Activated T-cell treated with anti-CD3 and anti-CD28 coated beads for 24 hours (primary cell): ENCODE data around the gene CDK5RAP2.

Source experiments
- DNase-seq: peaks from one replicate; pipeline ENCODE4 v3.0.0-alpha.2; 2020; ENCODE audit warnings: low read depth

Gene CDK5RAP2

DNA sequence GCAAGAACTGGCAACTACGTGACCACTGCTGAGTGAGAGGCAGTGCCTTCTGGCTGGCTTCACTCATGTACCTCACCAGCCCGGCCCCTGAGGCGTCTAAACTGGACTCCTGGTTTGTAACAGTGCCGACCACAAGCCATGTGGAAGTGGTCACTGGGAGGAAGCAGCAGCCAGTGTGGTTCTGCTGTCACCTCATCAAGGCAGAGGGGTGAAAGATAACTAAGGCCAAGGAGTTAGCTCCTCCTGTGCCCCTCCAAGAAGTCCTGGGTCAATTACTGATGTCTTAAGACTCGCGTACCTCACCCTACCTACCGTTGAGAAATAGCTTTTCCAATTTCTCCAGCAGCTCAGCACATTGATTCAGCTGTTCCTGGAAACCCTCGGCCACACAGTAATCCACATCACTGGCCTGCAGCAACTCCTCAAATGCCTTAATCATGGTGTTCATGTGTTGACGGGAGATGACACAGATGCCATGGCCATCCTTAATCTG, 142.9 kb downstream of the CDK5RAP2 start:
- DNase-seq: no peak

DNA sequence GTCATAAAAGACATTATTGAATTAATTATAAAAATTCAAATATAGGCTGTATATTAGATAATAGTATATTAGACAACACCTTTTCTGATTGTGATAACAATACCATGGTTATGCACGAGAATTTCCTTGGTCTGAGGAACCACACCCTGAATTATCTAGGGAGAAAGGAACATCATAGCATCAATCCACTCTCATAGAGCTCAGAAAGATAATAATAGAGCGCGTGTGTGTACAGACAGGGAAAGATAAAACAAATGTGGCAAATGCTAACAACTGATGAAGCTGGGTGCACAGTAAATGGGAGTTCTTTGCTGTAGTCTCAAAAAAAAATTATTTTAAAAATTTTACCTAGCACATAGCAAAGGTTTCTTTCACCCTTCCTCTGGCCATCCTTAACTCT, 143.5 kb downstream of the CDK5RAP2 start:
- no peak for DNase-seq

DNA sequence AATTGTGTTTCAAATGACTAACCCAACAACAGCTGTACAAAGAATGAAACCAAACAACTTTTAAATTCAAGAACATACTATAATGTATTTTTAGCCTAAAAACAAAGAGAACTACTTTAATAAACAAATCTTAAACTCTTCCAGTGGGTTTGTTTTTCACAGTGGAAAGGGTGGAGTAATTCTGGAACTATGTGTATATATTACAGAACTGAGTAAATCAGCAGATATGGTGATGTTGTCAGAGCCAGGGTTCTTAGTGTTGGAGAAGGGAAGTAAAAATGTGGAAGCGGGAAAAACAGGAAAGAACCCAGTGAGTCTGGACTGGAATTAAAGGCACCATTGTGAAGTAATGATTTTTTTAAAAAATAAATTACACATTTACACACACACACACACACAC, 144.9 kb downstream of the CDK5RAP2 start:
- no peak for DNase-seq

DNA sequence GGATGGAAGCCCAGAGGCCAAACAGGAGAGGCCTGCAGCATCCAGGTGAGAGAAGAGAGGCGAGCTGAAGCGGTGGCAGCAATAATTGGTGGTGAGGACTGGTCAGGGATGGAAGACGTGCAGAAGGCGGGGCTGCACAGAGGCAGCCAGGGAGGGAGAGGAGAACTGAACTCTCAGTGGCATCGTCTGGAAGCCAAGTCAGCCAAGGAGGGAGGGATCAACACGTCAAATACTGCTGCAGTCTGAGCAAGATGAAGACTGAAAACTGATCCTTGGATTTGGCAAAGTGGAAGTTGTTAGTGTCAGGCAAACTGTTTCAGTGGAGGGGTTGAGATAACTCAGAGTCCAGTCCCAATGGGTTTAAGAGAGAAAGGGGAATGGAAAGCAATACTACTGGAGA, 145.4 kb downstream of the CDK5RAP2 start:
- DNase-seq: no peak

DNA sequence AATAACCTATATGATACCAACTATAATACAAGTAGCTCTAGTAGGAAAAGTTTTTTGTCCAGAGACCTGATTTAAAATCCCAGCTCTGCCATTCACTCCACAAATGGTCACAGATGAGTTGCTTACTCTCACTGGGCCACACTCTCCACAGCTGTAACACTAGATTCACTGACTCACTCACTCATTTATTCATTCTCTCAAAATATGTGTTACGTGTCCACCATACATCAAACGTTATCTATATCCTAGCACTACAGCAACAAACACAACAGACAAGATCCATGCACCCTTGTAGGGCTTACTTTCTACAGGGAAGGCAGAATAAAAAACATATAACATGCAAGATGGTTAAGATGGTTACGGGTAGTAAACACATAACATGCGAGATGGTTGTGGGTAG, 146.3 kb downstream of the CDK5RAP2 start:
- no peak for DNase-seq

DNA sequence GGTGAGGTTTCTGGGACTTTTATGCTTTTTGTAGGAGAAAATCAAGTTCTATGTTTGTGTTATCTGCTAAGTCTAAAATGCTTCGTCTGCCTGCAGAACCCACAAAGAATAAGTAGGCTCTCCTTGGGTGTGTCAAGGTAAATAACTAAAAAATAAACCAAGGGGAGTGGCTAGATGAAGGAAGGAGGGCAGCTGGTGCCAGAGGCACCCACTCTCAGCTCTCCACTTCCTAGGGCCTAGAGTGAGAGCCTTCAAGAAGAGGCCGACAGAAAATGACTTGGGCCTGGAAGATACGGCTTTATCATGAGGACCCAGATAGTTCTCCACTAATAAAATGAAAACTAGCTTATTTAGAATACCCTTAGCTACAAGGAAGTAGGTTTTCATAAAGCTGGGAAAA, 147.4 kb downstream of the CDK5RAP2 start:
- no peak for DNase-seq

DNA sequence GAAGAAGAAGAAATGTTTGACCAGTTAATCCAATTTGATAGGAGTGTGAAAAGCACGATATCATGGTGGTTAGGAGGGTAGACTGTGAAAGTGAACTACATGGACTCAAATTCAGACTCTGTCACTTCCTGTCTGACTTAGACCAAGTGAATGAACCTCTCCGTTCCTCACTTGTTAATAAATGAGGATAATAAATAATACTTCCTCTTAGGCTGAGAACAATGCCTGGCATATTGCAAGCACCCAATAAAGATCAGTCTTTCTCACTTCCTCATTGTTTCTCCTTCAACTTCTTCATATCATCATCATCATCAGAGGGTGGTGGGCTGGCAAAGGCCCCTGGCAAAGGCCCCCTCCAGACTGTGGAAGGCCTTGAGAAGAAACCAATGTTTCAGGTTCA, 148.7 kb downstream of the CDK5RAP2 start:
- DNase-seq: no peak

DNA sequence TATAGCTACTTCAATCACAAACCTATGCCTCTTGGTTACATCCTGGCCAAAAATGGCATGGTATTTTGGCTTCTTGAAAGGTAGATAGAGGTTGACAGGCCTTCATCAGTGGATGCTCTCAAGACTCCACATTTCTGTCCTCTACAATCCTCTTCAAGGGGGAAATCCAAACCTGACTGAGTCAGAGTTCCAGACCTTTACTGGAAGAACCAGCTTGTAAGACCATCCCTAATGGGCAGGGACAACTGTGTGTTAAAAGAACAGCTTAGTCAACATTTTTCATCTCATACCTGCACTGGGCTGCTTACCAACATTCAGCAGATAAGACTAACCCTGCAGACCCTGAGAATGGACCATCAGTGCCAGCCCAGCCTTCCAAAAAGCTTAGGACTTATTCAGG, 155.7 kb downstream of the CDK5RAP2 start:
- DNase-seq: no peak

DNA sequence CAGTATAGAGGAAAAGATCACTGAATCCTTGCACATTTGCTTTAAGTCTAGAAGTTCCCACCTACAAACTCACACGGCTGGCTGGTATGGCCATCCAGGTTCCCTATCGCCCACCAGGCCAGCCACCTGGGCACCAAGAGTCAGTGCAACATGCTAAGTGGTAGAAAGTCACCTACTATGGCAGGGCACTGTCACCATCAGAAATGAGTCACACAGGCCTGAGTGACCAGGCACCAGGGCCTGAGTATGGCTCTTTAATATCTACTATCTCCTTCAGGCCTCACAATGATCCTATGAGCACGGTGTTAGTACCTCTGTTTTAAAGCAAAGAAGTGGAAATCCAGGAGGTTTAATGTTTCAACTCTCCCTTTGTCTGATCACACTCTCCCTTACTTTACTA, 156.2 kb downstream of the CDK5RAP2 start:
- no peak for DNase-seq

DNA sequence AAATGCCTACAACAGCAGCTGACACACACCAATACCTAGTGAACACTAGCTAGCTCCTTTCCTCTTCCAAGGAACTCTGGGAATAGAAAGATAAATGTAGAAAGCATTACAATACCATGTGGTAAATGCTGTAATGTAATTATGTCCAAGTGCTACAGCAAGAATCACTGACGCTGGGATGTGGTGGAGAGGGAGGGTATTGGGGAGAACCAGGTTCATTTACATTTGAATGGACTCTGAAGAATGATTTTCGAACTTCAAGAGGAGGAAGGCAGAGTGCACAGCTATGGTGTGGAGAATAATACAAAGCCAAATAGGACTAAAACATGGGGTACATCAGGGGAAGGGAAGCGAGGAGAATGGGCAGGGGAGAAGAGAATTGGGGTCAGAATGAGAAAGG, 158.0 kb downstream of the CDK5RAP2 start:
- DNase-seq: no peak

DNA sequence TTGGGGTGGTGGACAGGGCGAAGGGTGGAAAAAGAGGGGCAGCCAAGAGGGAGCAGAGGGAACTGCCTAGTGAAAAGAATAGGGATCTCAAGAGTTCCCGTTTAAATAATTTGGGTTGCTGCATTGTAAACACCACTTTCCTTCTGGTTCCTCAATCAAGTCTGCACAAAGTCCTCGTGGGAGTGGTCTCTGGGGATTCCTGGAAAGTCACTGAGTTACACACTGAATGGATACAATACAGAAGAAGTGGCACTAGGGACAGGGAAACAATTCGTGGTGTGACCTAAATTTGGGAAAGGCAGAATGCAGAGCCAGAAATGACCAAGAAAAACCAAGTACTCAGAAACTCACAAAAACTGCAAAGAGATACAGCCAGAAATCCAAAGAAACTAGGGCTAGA, 161.7 kb downstream of the CDK5RAP2 start:
- no peak for DNase-seq

DNA sequence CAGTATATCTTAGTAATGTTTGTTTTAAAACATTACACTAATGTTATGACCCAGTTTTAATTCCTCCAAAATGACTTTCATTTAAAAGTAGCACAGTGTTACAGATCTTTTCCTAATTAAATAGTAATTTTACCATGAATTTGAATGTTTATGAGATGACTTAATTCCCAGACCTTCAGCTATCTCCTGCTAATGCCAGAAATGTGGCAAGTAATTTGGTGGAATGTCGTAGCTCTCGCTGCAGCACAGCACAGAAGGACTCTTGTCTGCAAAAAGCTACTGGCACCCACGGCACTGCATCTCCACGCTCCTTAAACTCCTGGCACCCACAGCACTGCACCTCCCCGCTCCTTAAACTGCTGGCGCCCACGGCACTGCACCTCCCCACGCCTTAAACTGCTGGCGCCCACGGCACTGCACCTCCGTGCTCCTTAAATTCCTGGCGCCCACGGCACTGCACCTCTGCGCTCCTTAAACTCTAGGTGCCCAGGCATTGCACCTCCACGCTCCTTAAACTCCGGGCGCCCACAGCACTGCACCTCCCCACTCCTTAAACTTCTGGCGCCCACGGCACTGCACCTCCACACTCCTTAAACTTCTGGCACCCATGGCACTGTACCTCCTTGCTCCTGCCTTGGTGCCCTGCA, 163.1 kb downstream of the CDK5RAP2 start:
- DNase-seq: no peak

DNA sequence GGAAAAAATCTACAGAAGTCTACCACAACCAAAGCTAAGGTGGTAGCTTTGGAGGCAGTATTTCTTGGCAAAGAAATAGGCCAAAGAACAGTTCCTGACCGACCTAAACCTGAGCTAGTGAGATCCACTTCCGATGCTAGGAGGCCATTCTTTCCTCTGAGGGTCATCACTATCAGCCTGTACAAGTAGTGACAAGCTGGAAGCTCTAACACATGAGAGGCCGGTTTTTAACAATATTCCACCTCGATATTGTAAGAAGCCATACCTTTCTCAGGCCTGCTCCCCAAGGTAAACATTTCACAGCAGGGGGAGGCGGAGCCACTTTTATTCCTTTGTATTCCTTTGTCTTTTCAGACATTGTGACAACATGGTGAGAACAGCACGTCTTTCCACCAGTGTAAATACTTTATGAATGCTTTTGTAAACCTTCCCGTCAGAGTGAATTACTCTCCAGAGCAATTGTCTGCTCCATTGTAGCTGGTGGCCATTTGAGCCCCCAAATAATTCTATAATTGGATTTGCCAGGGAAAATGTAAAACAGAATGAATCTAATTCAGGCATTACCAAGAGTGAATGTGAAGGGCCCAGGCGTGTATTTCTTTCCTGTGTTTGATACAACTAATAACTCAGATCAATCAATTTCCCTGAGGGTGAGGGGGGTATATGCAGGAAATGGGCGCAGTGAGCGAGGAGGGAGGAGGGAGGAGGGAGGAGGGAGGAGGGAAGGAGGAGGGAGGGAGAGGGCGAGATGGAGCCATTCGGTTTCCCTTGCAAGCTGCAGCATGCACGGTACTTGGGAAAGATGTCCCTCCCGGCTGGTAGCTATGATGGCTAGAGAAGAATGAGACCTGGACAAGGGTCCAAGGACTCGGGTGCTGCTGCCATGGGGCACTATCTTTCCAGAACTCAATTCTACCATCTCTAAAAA, 166.6 kb downstream of the CDK5RAP2 start:
- DNase-seq: no peak

DNA sequence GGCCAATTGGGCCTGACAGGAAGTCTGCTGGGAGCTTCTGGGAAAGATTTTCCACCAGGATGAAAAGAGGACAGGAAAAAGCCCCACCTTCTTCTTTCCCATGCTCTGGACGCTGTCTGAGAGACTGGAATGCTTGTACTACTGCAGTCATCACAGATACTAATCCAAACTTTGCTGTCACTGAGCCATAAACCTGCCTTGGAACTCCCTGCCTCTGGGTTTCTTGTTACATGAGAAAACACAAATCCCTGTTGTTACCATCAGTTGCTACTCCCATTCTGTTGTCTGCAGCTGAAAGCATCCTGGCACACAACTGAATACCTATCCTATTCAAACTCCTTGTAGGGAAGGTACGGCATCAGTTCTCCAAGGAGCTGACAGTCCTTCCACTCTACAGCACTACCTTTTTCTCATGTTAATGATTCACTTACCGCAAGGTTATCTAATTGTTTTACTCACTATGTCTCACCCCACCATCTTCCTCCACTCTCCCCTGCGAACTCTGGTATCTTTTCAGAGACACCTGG, 167.5 kb downstream of the CDK5RAP2 start:
- no peak for DNase-seq

DNA sequence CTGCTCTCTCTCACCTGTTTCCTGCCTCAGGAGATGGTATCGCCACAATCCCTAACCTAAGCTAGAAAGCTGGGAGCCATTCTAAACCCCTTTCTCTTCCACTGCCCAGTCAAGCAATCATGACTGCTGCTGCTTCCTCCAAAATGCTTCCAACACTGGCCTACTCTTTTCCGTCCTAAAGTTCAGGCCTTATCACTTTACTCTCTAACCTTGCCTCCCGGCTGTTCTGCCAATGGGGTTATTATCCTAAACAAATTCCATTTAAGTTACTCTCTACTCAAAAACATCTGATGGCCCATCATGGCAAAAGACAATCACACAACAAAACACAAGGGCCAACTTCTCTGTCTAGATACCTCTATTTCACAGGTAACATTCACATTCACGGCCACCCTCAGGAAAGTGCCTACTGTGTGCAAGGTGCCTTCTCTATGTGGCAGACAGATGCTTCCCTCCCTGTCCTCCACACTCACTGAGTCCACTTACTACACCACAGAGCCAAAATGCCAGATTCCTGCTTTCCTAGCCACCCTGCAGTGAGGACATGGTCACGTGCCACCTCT, 168.0 kb downstream of the CDK5RAP2 start:
- no peak for DNase-seq

DNA sequence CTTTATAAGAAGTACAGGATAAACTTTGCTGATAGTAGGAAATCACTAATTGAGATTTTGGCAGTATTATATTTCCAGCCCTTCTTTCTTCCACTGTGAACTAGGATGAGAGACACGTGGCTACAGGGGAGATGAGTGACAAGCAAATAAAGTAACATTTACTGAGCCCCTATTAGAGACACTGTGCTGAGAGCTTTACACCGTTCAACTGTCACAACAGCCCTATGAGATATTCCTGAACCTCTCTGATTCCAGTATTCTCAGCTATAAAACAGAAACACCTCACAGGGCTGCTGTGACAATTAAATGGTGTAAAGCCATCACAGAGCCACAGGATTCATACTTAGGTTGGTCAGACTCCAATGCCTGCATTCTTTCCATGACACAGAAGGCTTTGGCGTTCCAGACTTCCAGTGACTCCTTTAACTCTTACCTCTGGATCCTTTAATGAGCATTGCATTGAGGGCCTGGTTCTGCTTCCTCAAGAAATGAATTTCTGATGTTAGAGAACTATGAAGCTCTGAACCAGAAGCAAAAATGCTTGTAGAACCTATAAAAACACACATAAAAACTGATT, 169.0 kb downstream of the CDK5RAP2 start:
- DNase-seq: no peak

DNA sequence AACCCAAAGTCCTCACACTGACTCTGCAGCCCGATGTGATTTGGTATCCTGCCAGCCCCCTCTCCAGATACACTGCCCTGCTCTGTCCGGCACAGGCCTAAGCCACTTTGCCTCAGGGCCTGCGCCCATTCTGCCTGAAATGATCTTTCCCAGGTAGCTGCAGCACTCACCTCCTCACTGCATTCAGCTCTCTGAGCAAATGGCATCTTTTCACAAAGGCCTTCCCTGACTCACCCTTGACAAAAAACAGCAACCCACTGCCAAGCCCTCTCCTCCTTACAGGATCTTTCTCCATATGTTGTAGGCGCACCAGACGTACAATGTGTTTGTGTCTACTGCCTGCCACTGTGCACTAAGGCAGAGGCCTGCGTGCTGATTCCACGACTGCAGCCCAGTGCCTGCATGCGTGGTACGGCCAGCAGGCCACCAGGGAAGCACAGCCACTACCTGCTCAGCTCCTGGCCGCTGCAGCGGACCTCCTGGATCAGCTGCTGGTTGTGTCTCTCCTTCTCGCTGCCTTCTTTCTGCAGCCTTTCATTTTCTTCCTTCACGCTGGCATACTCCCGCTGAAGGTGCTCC, 171.2 kb downstream of the CDK5RAP2 start:
- no peak for DNase-seq

DNA sequence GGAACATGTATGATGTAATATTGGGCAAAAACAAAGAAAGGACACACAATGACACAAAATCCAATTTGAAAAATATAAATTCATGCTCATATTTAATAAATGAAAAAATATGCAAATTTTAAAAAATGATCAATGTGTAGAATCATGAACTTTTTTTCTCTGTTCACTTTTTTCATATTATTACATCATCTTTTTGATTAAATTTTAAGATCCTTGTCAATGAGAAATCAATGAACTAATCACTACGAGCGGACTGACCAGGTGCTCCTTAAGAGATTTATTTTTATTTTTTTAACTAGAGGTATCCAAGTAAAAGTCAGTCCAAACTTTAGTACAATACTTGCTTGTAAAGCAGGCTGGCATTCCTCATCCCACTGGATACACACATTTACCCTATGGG, 174.1 kb downstream of the CDK5RAP2 start:
- no peak for DNase-seq

DNA sequence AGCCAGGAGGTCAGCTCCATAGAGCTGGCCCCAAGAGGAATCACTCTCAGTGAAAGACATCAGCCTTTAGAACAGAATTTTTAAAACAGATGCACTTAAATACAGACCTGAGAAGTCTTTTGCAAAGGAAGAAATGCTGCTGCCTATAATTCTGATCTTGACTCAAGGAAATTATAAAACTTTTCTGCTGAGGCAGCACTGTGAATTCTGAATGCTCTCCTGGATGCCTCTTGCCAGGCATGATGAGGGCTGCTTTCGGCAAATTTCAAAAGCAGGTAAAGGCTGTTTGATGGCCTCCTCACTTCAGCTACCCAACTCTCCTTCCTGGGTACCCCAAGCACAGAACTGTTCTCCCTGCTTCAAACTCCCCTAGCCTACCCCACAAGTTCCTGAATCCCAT, 174.8 kb downstream of the CDK5RAP2 start:
- no peak for DNase-seq

DNA sequence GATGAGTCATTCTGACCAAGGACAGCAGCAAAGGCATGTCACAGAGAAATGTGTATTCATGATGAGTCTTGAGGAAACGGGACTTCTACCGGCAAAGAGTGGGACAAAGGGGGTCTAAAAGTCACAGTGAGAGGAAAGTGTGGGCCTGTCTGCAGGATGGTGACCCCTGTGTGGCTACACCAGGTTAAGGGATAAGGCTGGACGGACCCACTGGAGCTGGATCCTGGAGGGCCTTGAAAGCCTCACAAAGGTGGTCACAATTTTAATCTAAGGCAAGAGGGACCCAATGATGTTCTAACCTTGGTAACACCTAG, 176.5 kb downstream of the CDK5RAP2 start:
- no peak for DNase-seq

DNA sequence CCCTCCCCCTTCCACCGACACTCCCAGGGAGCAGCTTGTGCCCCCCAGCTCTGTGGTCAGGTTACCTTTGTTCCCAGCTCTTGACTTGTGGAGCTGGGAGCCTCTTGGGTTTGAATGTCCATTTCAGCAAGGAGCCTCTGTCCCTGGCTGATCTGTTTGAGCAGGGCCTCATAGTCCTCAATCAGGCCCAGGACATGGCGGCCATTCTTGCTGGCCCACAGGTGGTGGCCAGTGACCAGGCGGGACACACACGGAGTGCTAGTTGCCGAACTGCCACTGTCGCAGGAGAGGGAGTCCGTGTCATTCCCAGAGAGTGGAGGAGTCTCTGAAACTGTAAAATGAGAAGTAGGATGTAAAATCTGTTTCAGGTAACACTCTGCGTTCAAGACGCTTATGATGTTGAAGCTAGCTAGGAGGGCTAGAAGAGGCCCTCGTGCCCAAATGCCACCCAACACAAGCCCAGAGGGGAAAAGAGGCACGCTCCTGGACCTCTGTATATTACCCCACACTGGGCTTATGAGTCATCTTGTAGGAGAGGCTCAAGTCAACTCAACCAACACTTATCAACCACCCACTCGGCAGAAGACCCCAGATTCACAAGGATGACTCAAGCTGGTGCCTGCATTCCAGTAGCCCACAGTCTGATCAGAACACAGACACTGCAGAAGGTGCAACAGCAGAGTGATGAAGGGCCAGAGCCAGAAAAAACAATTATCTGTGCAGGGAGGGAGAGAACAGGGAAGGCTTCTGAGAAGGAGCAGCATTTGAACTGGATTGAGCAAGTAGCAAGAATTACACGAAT, 177.0 kb downstream of the CDK5RAP2 start:
- no peak for DNase-seq
